CD14-positive monocyte (primary cell): ENCODE measurements around the gene FOXP4. TPM values are rescaled to one million over a fixed set of nuclear protein-coding genes. Genes with fewer than 3 reads are reported as not detected.

ENCODE experiments used
- DNase-seq, 3 donors: peaks; one replicate each; pipeline ENCODE4 v3.0.0-alpha.2; 2011 to 2022
- H2AFZ ChIP-seq: 2 replicates; pipeline ENCODE4 v1.6.0; 2012; ENCODE audit warnings: mild to moderate bottlenecking, low read depth, low read length, inconsistent platforms; ENCODE audit not compliant: insufficient read depth, poor library complexity, severe bottlenecking
- H3K27ac ChIP-seq, 2 donors: 1 replicate in 1 of 2; 2 replicates in 1 of 2; pipeline ENCODE4 v1.5.1; 2012 to 2013; ENCODE audit warnings: low read length in 2 of 2, control low read depth in 1 of 2, inconsistent platforms in 1 of 2, low read depth in 1 of 2, mild to moderate bottlenecking in 1 of 2
- H3K27me3 ChIP-seq, 2 donors: one replicate each; pipeline versions ENCODE4 v1.6.0 to v1.6.1; 2011 to 2013; ENCODE audit warnings: low read length in 2 of 2; ENCODE audit not compliant: control insufficient read depth in 2 of 2, insufficient read depth in 2 of 2
- H3K36me3 ChIP-seq, 2 donors: replicated peaks in 1 of 2; 1 replicate in 1 of 2; 2 replicates in 1 of 2; pipeline versions ENCODE4 v1.5.1 to v1.6.1; 2012 to 2013; ENCODE audit warnings: low read length in 2 of 2, control low read depth in 1 of 2, inconsistent platforms in 1 of 2, mild to moderate bottlenecking in 1 of 2; ENCODE audit not compliant: insufficient read depth in 2 of 2, control insufficient read depth in 1 of 2
- H3K4me1 ChIP-seq, 2 donors: 1 replicate in 1 of 2; 2 replicates in 1 of 2; pipeline versions ENCODE4 v1.5.1 to v1.6.1; 2012 to 2013; ENCODE audit warnings: low read length in 2 of 2, control low read depth in 1 of 2, inconsistent platforms in 1 of 2, mild to moderate bottlenecking in 1 of 2, moderate library complexity in 1 of 2; ENCODE audit not compliant: insufficient read depth in 2 of 2, control insufficient read depth in 1 of 2
- H3K4me2 ChIP-seq: replicated peaks from 2 replicates; pipeline ENCODE3; 2012; ENCODE audit warnings: low read length, moderate library complexity, mild to moderate bottlenecking; ENCODE audit not compliant: poor library complexity, severe bottlenecking; ENCODE audit errors: extremely low read depth
- H3K4me3 ChIP-seq, 3 experiments: fragments of 200-600 bp in 1 of 3; sonication (generic) in 1 of 3; replicated peaks in 1 of 3; 1 replicate in 2 of 3; 2 replicates in 1 of 3; pipeline ENCODE4 v1.5.1; 2011 to 2013; ENCODE audit warnings: low read length in 3 of 3, mild to moderate bottlenecking in 3 of 3, control low read depth in 2 of 3, low read depth in 2 of 3, inconsistent platforms in 1 of 3, moderate library complexity in 1 of 3
- H3K79me2 ChIP-seq: 2 replicates; pipeline ENCODE4 v1.6.0; 2012; ENCODE audit warnings: mild to moderate bottlenecking, control low read depth, inconsistent platforms, low read length, moderate library complexity; ENCODE audit not compliant: insufficient read depth
- H3K9ac ChIP-seq: 2 replicates; pipeline ENCODE4 v1.6.0; 2017; ENCODE audit warnings: low read length, mild to moderate bottlenecking; ENCODE audit not compliant: insufficient read depth, poor library complexity, severe bottlenecking
- H3K9me3 ChIP-seq, 2 donors: replicated peaks in 1 of 2; 1 replicate in 1 of 2; 2 replicates in 1 of 2; pipeline versions ENCODE4 v1.5.1 to v1.6.1; 2012 to 2013; ENCODE audit warnings: low read length in 2 of 2, control low read depth in 1 of 2; ENCODE audit not compliant: control insufficient read depth in 1 of 2, insufficient read depth in 1 of 2
- H4K20me1 ChIP-seq: 2 replicates; pipeline ENCODE4 v1.6.0; 2012; ENCODE audit warnings: mild to moderate bottlenecking, low read length, control low read depth, moderate library complexity; ENCODE audit not compliant: insufficient read depth
- H3K27ac Mint-ChIP-seq, 7 donors: one replicate each; pipeline ENCODE4 v1.8.0; 2020; ENCODE audit warnings: mild to moderate bottlenecking in 7 of 7, mixed read lengths in 7 of 7, moderate library complexity in 6 of 7, inconsistent platforms in 2 of 7
- H3K27me3 Mint-ChIP-seq, 3 donors: one replicate each; pipeline ENCODE4 v1.8.0; 2021 to 2022; ENCODE audit warnings: low read depth in 3 of 3, mild to moderate bottlenecking in 3 of 3, mixed read lengths in 3 of 3, moderate library complexity in 3 of 3, inconsistent platforms in 1 of 3
- H3K36me3 Mint-ChIP-seq, 2 donors: one replicate each; pipeline ENCODE4 v1.8.0; 2020; ENCODE audit warnings: mixed read lengths in 2 of 2, inconsistent platforms in 1 of 2, mild to moderate bottlenecking in 1 of 2
- H3K4me1 Mint-ChIP-seq: one replicate; pipeline ENCODE4 v1.8.0; 2020; ENCODE audit warnings: mild to moderate bottlenecking, mixed read lengths
- H3K4me3 Mint-ChIP-seq, 2 donors: one replicate each; pipeline ENCODE4 v1.8.0; 2020; ENCODE audit warnings: mild to moderate bottlenecking in 2 of 2, mixed read lengths in 2 of 2, moderate library complexity in 1 of 2
- H3K9me3 Mint-ChIP-seq, 7 donors: one replicate each; pipeline ENCODE4 v1.8.0; 2020 to 2022; ENCODE audit warnings: mixed read lengths in 7 of 7, mild to moderate bottlenecking in 6 of 7, moderate library complexity in 6 of 7, inconsistent platforms in 2 of 7
- CTCF ChIP-seq: fragments of 200-600 bp; IDR thresholded peaks from one replicate; pipeline ENCODE4 v1.8.0; 2022; ENCODE audit warnings: antibody characterized with exemption, mild to moderate bottlenecking
- WGBS: methylation state at CpG from one replicate; pipeline ENCODE4 v1.1.5; 2013; ENCODE audit warnings: missing lambda C conversion rate; ENCODE audit not compliant: insufficient coverage; 5-methylcytosine and 5-hydroxymethylcytosine counted together
- intact Hi-C, 2 donors: fragments of 100-400 bp; cut with micrococcal nuclease; formaldehyde crosslinking; loops; one replicate each; pipeline versions ENCODE4 v1.15.0 to v1.15.1; 2023
- polyA plus RNA-seq, 3 donors: library from polyadenylated mRNA; depleted of rRNA in 1 of 3; unstranded in 2 of 3; stranded (reverse) in 1 of 3; fragments of 300-500 nt in 2 of 3; fragments of >200 nt in 1 of 3; fragmentation: Illumina TruSeq in 2 of 3; gene quantifications; 1 replicate in 2 of 3; 2 replicates in 1 of 3; pipeline ENCODE4 v1.2.3, GENCODE V29; 2012 to 2021
- small RNA-seq: library from RNA; depleted of rRNA; stranded (forward); fragments of <200 nt; gene quantifications from one replicate; pipeline ENCODE3, GENCODE V24; 2012; ENCODE audit warnings: low read depth; ENCODE audit not compliant: insufficient read length

FOXP4 gene
- polyA plus RNA-seq, 3 donors = 0.62 to 7.6 (median 0.65) TPM

GRCh38 chr6:41651246-41651961 is 105.2 kb downstream of the FOXP4 start:
- 83% methylated on average over 11 of the region's 11 CpGs for WGBS
- Histone ChIP-seq H3K9me3 (no peaks in the 10 kb centered on the region), H3K4me3 (no peak overlapping the region), H3K36me3 (no peaks in the 10 kb centered on the region), H3K27ac (no peak overlapping the region), H3K4me1 (no peaks in the 10 kb centered on the region), H4K20me1 (no peaks in the 10 kb centered on the region), H3K27me3 (no peaks in the 10 kb centered on the region), H3K9ac (no peak overlapping the region), H2AFZ (no peak overlapping the region), H3K4me2 (no peak overlapping the region), H3K79me2 (no peaks in the 10 kb centered on the region)
- intact Hi-C loops = no loop called here
- DNase-seq = no peak
- TF ChIP-seq CTCF = no peak
- no peak overlapping the region for H3K27ac Mint-ChIP-seq
- H3K27me3 Mint-ChIP-seq = peaks cover 2 to 9% (median 4%) of the 10 kb centered on the region in 3 donors
- H3K4me3 Mint-ChIP-seq = no peak overlapping the region
- H3K36me3 Mint-ChIP-seq = no peaks in the 10 kb centered on the region
- no peaks in the 10 kb centered on the region for H3K9me3 Mint-ChIP-seq
- peaks cover 3% of the 10 kb centered on the region for H3K4me1 Mint-ChIP-seq

Small RNA genes lying within 50 kb of the gene (small RNA-seq; reads per million reads assigned to genes)
- gene MIR4641 = not detected

Other genes starting within 250 kb of the FOXP4 start
- not detected for gene NCR2, start 210.8 kb upstream of the FOXP4 start, polyA plus RNA-seq
- gene MDFI, start 92.1 kb downstream of the FOXP4 start, polyA plus RNA-seq = not detected
- gene TFEB, start 189.2 kb downstream of the FOXP4 start, polyA plus RNA-seq = 10 to 100 TPM; 42.6 to 60.0 (median 55.0) TPM
- not detected for gene PGC, start 201.0 kb downstream of the FOXP4 start, polyA plus RNA-seq
- 1 to 10 TPM; 1.3 to 7.0 (median 2.6) TPM for gene FRS3, start 233.5 kb downstream of the FOXP4 start, polyA plus RNA-seq
- gene PRICKLE4, start 234.4 kb downstream of the FOXP4 start, polyA plus RNA-seq = under 1 TPM in 1 of 3 donors, not detected in 2; 0.88 TPM
- gene TOMM6, start 241.3 kb downstream of the FOXP4 start, polyA plus RNA-seq = 100 to 1,000 TPM; 271 to 382 (median 343) TPM